HG03460 (cell line): Measurements from ENCODE around the gene PPFIBP1.

Experiments used
- ATAC-seq: cut with Tn5 transposase; IDR thresholded peaks from one replicate; pipeline ENCODE4 v1.9.1; 2021; ENCODE audit not compliant: unreplicated experiment

The PPFIBP1 gene

DNA sequence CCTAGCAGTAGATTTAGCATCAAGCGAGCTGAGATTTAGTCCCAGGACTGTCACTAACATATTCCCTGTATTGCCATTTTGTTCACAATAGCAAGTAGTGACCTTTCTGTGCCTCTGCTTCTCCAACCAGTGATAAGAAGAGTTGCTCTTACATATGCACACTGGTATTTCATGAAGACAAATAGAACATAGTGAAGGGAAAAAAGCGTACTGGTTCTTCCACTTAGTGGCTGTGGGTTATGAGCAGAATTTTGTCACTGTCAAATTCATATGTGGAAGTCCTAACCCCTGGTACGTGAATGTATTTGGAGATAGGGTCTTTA, 12.3 kb upstream of the PPFIBP1 start:
- no peak for ATAC-seq

DNA sequence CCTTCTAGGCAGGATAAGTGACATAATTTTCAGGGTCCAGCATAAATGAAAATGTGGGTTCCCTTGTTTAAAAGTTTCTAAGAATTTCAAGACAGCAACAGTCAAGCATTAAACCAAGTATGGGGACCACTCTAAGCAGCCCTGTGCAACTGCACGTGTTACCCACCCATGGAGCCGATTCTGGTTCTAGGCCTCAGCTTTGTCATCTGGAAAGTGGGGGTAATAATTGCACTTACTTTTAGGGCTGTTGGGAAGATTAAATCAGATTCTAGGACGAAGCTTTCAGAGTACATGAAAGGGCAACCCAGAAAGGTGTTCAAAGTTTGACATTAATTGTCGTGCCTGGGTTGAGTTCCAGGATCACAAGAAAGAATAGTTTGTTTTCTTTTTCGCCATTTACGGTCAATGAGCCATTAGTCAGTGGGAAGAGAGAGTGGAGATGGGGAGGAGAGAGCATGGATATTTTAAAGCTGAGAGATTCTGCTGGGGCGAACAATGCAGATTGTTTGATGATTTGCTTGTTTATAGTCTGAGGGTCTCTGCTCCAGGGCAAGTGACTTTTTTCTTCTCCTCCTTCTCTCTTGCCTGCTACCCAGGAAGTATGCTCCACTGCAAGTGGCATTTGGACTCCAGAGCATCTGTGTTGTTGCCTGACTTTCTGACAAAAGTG, 10.7 kb upstream of the PPFIBP1 start:
- no peak for ATAC-seq

DNA sequence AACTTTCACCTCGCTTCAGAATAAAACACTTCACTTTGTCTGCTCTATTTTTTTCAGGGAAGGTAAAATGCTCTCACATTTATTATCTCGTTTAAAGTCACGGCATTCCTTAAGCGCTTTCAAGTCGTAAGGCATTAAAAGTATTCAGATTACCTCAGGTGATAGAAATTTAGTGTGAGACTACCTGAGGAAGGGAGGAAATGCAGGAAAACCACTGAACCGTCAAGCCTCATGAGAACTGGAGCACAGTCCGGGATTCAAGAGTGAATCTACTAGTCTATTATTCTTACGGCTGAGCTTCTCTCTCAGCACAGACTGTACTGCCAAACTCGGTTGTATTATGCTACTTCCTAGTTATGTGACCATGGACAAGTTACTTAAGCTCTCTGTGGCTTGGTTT, 8.3 kb upstream of the PPFIBP1 start:
- ATAC-seq: no peak

DNA sequence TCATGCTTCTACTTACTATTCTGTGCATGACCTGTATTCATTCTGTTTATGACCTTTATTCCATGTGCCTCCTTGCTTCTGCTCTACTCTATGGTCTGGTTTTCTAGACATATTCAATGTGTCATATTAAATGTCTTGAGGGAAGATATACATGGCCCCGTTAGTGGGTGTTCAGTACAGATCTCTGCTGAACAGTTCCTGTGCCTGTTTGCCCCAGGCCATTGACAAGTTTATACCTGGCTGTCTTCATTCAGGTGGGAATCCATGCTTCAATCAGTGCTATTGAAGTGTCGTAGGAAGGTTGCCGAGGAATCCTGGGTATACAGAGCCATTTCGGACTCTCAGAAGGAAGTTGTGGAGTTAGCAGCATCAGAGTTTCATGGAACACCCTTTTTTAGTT, 7.4 kb upstream of the PPFIBP1 start:
- no peak for ATAC-seq

DNA sequence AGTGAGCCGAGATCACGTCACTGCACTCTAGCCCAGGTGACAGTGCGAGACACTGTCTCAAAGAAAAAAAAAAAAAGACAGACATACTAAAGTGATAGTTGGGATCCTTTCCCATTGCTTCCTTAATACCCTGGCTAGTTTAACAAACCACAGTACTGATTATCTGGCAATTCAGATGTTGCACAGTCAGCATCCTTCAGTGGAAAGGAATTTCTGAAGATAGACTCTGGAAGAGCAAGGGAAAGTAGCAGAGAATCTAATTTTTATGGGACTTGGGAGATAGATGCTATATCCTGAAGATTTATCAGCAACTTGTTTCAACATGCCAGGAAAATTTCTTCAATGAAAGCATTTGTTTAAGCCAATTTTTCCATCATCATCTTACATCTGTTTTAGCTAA, 6.5 kb upstream of the PPFIBP1 start:
- ATAC-seq: no peak

DNA sequence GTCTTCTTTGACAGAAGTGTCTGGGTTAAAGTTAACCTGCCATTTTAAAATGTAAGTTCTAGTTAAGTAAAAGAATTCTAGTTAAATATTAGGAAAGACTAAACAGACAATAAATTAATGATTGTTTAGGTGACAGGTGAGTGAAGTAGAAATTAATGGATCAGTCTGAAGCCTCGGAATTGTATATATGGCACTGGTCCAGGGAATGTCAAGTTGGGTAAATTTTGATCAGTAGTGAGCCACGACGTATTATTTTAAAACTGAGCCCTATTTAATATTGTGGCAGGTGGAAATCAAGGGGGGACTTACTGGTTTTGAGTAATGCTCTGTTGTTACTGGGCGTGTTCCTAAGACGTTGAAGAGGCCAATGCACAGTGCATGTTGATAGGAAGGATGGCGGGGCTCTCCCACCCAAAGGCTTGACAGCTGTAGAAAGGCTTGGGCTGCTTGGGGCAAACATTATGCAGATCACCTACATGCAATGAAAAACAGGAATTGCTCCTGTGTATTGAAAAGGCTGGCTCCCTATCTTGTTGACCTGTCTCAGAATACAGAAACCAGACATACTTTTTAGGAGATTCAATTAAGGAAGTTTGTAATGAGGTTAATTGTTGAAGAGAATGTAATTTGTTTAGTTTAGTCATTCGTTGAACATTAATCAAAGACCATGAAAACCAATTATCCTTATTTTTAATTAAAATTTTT, 5.9 kb upstream of the PPFIBP1 start:
- ATAC-seq: no peak

DNA sequence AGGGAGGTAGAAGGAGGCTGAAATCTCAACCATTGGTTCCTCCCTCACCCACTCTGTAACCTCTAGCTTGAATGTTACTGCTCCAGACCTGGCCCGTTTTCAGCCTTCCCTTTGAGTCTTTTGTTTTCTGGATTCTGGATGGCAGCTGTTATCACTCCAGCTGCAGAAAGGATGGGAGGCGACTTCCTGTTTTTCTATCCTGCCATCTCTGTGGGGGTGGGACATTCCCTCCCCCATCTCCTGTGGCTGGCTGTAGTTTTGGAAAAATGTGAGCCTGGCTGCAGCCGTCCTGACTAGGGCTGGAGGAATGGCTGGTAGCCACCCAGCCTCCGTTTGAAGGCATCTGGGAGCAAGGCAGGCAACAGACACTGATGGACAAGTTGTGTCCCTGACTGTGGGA, 2.9 kb upstream of the PPFIBP1 start:
- no peak for ATAC-seq

DNA sequence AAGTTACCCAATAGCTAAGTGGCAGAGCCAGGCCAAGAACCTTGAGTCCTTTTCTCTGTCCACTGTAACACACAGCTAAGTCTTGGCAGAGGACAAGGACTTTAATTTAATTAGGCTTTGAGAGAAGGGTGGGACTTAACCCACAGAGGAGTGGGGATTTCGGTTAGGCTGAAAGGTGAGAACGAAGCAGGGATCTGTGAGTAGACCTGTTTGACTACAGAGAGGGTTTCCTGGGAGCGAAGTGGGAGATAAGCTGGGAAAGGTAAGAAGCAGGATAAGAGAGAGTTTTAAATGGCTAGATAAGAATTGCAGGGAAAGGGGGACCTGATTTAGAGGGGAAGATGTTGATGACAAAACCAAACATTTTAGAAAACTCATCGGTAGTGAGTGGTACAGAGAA, 2.0 kb upstream of the PPFIBP1 start:
- ATAC-seq: no peak

DNA sequence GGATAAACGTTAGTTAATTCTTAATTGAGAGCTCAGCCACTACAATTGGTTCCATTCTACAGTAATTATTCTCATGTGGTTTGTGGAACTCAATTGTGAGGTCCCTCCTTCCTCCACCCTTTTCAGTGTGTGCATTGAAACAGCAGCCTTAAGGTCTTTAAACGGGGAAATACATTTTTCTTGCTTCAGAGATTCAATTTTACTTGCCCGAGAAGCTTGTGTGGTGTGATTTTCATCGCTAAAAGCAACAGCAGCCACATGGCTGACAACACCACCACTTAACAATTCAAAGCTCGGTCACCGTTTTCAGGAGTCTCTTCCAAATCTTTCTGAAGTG, 733 bp upstream of the PPFIBP1 start:
- peak; percentile 17 for ATAC-seq

DNA sequence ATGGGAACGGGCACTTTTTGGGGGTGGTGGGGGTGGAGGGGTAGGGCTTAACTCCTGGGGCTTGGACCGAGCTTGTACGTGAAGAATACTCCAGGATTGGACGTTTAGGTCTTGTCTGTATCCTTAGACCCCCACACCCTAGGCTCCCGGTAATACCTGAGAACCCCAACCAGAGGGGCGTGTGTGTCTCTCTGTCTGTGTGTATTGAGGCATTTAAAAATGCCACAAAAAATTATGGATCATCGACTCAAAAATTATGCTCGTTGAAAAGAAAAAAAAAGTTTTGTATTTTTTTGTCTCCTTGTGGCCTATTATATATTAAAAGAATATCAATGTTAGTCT, 459 bp downstream of the PPFIBP1 start:
- ATAC-seq: peak; percentile 1

DNA sequence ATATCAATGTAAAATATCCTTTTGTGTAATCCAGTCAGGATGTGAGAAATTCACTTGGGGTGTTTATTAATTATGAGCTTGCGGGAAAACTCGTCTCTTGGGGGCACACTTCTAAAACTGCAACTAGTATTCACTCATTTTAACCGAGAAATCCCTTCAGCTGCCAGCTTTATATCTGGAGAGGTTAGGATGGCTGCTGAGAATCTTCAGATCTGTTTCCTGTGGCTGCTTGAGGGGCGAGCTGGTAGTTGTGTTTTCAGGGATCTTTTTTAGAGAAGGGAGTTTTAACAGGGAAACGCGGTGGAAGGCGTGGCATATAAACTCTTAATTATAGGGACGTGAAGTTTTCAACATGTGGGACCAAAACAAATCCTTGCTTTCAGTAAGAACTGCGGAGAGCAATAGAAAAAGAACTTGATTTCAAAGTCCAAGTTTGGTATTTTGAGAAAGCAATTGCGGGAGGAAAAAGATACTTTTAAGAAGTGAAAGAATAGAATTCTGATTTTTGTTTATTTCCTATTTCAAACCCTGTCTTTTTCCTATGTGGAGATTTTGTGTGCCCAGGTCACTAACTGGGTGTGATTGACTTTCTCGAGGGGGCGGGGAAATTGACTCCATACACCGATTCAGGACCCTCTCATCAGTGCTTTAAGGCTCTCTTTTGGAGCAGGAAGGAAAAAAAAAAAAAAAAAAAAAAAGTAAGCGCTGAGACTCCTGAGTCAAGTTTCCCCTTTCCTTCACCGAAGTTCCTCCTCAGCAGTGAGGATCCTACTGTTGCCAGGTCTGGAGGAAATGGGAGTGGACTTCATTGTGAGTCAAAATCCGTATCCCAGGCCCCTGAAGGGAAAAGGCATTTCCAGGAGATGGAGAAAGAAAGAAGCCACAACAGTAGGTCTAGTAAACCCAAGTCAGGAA, 1.1 kb downstream of the PPFIBP1 start:
- ATAC-seq: no peak

DNA sequence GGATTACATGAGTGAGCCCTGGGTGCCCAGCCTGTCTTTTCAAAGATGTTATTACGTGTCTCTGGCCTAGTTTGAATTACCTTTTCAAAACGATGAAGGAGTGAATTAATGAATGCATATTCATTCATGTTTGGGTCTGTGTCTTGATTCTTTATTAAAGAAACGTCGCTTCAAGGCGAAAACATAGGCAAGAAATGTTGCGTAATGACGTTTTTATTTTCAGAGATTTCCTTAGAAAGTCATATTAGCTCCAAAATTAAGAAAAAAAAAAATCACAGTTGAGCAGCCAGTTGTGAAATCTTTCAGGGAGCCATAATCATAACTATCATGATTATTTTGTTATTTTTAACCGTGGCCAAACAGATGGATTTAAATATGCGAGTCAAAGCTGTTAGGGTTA, 3.5 kb downstream of the PPFIBP1 start:
- ATAC-seq: no peak

DNA sequence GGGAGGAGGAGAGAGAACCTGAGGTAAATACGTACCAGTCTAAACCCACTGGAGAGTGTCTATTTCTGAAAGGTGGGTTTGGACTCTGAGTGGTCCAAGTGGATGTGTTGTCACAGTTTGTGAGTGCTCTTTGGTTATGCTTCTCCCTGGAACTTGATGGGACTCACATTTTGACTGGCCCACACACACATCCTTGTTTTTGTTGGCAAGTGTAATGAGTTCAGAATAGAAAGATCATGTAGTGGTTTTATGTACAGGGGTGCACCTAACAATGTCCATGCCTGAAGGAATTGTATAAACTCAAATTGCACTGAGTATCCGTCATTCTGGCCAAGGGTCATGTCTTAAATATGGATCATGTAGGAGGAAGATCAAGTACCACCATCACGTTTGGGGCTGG, 4.8 kb downstream of the PPFIBP1 start:
- ATAC-seq: no peak

DNA sequence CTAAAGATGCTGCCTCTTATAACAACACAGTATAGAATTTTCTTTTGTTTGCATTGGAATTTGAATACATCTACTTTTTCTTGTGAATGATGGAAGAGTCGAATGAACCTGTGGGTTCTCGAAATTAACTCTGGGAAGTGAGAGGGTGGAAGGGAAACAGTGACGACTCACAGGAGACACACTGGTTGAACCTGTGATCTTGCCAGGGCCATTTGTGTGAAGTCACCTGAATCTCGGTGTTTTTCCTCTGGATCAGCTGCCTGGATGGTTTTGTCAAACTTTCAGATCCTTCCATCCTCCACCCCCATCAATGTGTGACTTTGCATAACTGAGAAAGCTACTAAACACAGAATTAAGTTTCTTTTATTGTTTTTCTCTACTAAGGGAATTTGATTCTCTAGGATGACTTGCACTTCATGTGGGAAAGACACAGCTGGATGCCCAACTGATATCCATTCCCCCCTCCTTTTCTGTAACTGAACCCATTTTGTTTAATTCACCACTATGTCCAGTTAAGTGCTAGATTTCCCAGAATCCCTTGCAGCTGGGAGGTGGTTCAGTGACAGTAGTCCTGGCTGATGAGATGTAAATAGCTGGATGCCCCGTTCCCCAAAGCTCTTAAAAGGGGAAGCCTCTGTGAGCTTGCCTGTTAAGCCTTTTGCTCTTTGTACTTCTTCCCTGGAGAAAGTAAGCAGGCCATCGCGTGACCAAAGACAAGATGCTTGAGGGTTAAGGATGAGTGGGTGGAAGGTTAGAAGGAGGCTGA, 6.3 kb downstream of the PPFIBP1 start:
- no peak for ATAC-seq

DNA sequence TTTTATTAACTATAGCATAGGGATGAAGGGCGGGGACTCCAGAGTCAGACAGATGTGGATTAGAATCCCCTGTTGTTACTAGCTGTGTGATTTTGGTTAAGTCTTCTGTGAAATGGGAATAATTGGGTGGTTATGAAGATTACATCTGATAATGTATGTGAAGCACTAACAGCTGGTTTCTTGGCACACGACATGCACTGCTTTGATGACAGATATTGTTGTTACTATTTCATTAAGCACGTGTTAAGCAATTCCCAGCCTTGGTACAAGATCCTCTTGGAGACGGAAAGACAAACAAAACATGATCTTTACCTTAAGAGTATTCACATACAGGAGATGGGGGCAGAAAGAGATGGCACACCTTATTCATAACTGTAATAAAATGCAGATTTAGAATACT, 7.9 kb downstream of the PPFIBP1 start:
- no peak for ATAC-seq

DNA sequence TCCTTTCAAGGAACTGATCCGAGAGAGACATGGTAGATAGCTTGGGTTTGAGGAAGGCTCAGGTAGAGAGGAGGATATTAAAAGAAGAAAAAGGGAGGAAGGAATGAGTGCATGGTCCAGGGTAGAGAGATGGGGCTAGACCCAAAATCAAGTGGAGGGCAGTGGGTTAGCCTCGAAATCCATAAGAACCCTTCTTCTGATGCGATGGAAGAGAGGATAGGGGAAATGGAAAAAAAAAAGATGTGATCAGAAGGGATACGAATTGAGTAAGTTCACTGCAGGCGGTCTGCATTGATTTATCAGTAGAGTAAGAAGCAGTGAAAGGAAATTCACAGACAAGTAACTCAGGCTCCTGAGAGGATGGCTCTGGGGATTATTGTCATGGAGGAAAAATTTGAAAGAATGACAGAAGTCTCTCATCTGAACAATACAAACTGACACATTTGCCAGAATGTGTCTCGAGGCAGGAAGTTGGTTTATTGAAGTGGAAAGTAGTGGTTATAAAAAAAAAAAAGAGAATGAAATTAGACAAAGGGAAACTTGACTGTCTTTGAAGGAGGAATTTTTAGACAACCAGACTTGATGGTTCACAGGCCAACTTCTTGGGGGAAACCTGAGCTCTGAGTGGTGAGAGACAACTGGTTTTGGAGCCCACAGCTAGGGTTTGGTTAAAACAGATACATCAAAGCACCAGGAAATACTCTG, 10.2 kb downstream of the PPFIBP1 start:
- ATAC-seq: peak; percentile 63

DNA sequence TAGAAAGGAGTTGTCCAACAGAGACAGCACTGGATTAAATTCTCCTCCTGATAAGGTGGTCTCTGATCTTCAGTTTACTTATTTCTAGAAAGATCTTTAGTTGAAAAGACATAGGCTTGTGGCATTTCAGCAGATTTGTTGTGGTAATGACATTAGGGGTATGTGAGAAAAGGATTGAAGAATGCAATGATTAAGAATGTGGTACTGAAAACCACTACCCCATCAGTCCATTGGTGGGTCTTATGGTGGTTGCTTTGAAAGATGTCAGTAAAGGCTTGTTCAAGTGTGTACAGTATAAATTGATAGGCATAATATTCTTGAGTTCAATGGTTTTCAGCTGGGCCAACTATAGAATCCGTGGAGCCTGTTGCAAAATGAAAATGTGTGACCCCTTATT, 10.8 kb downstream of the PPFIBP1 start:
- peak; percentile 25 for ATAC-seq

DNA sequence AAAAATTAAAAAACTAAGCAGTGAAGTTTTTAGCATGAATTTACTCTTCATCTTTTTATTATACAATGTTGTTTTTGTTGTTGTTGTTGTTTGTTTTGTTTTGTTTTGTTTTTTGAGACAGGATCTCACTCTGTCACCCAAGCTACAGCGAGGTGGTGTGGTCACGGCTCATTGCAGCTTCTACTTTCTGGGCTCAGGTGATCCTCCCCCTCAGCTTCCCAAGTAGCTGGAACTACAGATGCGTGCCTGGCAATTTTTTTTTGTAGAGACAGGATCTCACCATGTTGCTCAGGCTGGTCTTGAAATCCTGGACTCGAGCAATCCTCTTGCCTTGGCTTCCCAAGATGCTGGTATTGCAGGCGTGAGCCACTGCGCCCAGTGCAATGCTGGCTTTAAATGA, 11.3 kb downstream of the PPFIBP1 start:
- ATAC-seq: no peak

DNA sequence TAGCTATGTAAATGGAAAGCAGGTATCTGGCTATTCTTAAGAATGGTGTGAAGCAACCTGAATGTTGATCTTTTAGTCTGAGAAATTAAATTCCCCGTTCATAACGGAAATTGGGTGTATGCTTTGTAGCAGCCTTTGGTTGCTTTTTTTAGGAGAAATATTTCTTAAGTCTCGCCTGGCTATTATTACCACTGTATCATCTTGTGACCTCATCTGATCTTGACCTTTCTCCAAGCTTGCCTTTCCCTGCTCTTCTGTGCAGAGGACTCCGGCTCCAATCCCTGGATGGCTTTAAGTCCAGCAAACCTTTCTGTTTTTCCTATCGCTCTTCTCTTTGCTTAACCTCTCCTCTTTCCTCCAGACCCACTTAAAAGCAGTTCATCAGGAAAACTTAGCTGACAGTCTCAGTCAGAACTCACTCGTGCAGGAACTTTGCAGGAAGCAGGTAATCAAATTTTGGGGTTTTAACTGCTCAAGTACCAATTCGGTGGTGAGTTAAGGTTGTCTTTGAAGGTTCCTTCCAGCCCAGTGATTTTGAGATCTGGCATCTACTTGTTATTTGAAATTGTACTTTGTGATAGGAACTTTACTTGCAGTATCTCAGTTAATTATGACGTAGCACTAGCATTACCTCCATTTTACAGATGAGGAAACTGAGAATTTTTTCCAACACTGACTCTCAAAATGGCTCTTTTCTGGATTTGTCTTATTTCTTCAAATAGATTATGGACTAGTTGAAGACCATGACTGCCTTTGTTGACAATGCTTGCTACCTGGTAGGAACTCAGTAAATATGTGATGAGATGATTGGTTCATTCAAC, 14.1 kb downstream of the PPFIBP1 start:
- no peak for ATAC-seq

DNA sequence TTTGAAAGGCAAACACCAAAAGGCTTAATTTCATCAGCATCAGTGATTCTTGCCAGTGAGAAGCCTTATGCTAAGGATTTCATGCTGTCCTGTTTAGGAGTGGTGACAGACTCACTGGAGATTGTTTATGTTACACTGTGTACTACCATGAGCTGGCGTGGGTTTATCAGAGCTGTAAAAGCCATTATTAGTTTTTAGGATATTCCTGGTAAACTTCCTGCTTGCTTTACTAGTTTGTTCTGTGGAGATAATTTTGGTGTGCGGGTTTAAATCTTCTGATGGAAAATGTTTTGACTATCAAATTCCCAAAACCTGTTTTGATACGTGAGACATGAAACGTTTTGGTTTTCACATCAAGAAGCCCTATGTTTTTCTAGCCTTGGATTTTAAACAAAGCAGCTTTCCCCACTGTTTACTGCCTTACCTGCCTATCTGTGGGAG, 15.2 kb downstream of the PPFIBP1 start:
- ATAC-seq: no peak
